Stimulated activated CD4-positive, alpha-beta T cell treated with anti-CD3 and anti-CD28 coated beads, Interleukin-2, amount 100 ng/mL, for 4 hours (primary cell): ENCODE measurements around the gene SH3BP4.

ENCODE experiments used
- DNase-seq: peaks from one replicate; pipeline ENCODE4 v3.0.0-alpha.2; 2020; ENCODE audit warnings: low read depth

Gene SH3BP4

DNA sequence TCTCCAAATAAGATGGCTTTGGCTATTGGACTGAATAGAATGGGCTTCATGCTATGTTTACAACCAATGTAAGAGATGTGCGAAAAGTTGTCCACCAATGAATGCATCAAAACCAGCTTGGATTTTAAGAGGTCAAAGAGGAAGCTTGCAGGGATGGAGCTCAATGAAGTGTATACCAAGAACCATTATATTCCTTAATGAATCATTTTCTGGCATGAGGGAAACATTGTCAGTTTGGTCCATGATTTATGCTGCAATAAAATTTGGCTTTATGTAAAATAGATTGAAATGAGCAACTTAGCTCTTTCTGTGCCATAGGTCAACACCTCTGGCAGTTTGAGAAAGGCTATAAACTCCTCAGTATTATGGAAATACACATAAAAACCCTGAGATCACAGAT is 107.3 kb downstream of the SH3BP4 start:
- DNase-seq: no peak

DNA sequence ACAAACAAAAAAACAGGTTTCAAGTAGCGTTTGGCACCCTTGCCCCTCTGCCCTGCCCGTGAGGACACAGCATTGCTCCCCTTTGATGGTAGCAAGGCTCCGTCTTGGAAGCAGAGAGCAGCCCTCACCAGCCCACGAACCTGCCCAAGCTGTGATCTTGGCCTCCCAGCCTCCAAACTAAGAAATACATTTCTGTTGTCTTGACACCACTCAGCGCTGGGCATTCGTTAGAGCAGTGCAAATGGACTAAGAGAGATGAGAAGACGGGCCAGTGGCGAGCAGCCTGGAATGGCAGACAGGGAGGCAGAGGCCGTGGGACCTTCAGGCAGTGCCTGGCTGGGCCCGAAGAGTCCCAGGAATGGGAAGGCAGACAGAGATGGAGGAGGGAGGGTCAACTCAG is 109.8 kb downstream of the SH3BP4 start:
- DNase-seq: no peak

DNA sequence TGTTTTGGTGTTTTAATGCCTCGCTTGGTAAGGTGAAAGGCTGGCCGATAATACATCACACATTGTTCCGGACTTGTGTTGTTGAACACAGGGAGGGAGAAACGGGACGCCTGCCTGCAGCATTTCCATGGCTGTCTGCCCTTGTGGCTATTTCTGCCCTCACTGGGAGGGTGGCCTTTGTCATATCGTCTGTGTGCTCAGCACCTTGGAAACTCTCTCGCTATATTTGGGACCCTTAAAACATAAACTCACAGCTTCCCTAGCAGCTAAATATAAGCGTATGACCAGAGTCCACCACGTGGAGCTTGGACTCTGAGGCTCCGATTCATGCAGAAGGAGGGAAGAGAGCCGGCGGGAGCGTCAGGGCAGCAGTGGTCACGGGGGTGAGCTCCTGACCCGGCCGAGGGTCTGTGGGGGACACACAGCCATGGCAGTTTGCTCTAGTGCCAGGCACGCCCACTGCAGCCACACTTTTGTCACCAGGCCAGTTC is 111.7 kb downstream of the SH3BP4 start:
- no peak for DNase-seq

DNA sequence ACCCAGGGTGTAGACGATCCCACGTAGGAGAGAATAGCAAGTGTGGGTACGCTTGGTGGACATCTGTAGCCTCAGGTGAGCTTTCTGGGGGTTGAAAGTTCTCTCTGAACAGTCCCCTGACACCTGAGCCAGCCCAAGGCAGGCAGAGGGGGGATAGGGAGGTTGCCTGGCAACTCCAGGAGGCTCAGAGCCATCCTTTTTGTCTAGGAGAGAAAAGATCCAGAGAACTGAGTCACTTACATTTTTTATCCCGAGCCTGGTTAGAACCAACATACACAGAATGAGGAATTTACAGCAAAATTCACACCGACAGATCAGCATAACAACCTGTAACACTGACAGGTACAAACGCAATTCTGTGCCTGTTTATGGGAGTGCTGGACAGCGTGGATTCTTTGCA is 113.2 kb downstream of the SH3BP4 start:
- no peak for DNase-seq

DNA sequence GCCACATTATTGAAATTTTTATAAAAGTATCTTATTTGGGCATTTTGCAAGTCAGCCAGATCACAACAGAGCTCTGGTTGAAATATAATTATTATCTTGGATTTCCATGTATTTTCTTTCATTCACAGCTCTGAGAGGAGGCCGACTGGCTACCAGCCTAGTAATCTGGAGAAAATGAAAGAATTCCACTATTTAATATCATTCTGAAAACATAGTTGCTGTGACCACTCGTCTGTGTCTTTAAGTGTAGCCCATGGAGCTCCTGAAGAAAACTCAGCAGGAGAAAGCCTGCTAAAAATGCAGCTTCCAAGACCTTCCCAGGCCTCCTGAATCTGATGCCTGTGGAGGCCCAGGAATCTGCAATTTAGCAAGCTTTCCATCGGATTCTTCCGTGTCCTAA is 114.7 kb downstream of the SH3BP4 start:
- no peak for DNase-seq

DNA sequence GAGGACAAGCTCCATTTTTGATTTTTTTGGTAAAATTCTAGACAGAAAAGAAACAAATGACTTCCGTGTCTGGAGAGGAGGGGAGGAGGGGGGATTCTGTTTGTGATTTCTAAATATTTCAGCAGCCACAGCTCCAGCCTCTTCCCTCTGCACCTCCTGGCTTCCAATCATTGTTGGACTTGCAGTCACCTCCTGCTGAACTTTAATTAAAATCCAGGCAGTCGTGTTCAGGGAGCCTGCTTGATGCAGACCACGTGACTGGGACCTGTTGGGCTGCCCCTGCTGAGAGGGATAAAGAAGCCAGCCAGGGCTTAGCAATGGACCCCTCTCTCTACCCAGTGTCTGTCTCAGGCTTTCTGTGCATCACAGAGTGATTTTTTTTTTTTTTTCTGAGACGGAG is 115.1 kb downstream of the SH3BP4 start:
- no peak for DNase-seq

DNA sequence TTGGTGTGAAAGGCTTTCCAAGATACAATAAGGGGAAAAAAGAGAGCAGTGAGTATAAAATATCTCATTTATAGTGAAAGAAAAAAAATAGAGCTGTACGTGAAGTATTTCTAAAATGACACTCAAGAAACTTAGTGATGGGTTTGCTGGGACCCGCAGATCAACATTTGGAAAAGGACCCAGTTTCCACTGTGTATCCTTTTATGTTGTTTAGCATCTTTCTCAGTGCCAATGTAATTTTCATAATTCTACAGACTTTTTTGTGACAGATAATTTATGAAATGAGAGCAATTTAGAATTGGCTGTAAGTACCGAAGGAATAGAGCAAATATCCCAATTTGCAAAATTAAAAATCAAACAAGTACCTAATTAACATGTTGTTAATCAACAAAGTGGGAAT is 116.9 kb downstream of the SH3BP4 start:
- no peak for DNase-seq

DNA sequence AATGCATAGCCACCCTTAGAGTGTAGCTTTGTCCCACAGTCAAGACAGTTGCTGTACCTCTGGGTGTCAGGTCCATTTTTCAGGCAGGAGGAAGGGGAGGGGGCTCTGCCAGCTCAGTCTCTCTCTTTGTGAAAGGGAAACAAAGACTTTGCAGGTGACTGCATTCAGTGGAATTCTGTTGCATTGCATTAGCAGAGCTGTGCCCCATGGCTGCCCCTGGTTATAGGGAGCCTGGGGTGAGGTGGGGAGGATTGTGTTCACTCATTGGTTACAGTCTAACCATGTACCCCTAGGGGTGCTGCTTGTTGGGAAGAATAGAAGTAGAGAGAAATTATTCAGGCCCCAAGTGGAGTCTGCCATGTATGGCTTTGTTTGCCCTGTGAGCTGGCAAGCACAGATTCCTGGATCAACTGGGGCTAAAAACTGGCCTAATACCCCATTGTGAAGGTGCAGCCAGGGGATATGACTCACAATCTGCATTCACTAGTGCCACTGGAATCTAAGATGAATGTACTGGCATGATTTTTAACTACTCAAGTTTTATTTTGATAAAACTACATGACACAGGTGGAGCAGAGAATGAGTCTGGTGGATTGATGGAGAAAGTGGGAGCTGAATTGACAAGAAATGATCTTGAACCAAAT is 118.4 kb downstream of the SH3BP4 start:
- DNase-seq: no peak

DNA sequence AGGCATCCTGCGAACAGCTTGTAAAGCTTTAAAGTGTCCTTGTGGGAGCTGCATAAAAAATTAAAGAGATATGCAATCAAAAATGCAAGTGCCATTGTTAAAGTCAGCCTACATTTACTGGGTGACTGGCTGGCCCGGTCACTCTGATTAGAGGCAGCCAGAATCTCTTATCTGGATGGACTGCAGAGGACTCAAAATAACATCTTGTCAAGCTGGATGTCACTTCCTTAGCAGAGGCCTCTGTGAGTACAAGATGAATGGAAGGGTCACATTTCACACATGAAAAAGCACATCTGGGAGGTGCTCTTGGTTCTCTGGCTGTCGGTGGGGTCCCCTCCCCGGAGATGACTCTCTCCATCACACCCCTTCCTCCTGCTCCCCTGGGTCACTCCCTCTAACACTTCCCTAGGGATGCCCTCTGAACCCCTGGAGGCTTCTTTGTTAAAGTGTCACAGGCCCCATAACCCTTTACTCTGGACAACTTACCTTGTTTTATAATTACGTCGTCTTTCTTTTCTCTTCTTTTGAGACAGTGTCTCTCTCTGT is 122.1 kb downstream of the SH3BP4 start:
- DNase-seq: no peak

DNA sequence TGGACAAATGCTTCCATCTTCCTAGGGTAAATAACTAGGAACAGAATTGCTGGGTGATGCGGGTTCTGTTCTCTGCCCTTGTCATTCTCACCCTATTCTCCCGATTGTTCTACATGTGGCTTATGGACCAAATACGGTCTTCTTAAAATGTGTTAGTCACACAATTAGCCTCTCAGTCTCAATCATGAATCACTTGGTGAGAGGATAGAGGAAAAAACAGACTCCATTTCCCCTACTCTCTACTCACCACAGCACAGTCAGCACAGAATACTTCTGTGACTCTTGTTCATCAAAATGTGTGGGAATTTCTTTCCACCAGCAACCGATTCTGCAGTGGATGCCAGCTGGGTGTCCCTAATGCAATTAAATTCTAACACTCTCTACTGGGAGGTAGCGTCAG is 125.2 kb downstream of the SH3BP4 start:
- no peak for DNase-seq

DNA sequence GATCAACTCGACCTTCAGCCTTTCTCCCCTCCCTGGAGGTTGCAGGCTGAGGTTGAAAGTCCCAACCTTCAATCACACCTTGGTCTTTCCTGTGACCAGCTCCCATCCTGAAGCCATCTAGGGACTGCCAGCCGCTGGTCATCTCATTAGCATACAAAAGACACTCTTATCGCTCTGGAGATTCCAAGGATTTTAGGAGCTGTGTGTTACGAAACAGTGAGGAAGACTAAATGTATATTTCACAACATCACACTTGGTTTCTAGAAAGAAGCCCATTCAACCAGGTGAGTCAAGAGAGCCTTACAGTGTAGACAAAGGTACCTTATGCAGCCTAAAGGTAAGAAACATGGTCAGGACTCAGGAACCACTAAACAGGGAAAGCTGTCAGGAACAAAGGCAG is 126.4 kb downstream of the SH3BP4 start:
- no peak for DNase-seq

DNA sequence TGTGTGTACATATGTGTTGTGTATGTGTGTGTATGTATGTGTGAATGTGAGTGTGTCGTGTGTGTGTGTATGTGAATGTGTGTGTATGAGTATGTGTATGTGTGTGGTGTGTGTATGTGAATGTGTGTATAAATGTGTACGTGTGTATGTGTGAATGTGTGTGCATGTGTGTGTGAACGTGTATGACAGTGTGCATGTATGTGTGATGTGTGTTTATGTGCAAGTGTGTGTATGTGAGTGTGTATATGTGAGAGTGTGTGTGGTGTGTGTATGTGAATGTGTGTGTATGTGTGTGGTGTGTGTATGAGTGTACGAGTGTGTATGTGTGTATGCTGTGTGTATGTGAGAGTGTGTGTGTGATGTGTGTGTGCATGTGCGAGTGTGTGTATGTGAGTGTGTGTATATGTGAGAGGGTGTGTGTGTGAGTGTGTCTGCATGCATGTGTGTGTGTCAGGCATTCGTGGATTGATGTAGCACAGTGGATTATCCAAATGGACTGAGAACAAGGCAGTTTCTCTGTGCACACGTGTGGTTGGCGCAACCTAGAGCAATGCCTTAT is 127.2 kb downstream of the SH3BP4 start:
- no peak for DNase-seq

DNA sequence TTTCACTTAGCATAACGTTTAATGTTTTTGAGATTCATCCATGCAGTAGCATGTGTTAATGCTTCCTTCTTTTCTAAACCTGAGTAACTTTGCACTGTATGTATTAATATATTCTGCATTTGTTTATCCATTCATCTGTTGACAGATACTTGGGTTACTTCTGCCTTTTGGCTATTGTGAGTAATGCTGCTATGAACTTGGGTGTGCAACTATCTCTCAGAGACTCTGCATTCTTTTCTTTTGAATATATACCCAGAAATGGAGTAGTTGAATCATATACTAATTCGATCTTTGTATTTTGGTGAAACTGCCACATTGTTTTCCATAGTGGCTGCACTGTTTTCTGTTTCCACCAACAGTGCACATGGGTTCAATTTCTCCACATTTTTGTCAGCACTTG is 128.3 kb downstream of the SH3BP4 start:
- DNase-seq: no peak

DNA sequence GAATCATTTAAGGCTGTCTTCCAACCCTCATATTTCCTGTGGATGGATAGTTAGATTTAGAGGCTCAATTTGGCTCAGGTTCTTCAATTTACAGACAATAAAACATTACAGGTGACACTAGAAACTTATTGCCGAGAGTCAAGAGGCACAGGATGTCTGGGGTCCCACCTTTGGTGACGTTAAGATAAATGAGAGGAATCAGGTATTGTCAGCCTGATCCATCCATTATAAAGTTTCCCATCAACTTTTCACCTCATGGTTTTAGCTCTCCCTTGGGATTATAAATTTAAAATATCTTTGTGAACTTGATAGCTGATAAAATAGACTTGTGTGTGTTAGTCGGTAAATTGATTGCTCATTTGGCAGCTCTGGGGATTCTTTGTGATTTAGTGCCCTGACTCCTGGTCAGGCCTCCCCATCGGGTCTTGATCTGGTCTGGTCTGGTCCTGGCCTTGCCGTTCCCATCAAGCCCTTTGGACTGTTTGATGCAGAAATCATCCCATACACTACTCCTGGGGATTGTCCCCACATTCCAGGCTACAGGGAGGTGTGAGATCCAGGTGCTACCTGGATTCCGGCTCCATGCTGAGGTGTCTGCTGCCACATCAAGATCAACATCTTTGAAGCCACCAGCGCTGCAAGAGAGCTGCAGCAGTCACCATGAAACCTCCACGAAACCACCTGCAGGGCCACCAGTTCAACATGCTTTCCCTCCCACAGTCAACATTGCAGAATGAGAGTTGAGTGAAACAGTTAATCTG is 130.9 kb downstream of the SH3BP4 start:
- DNase-seq: no peak

DNA sequence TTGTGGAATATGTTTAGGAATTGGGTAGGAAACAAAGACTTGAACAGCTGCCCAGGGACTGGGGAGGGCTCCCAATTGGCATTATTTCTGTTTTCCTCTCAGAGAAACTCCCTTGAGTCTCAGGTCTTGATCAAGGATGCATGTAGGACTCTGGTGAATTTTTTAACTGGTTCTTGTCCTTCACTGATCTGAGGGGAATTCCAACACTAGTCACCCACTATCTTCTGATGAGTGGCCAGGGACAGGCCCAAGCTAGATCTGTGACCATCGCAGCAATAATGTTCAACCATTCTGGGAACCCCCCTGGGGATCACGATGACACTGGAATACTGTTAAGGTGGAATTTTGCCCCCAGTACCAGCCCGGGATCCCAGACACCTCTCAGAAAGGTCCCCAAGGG is 132.0 kb downstream of the SH3BP4 start:
- DNase-seq: no peak

DNA sequence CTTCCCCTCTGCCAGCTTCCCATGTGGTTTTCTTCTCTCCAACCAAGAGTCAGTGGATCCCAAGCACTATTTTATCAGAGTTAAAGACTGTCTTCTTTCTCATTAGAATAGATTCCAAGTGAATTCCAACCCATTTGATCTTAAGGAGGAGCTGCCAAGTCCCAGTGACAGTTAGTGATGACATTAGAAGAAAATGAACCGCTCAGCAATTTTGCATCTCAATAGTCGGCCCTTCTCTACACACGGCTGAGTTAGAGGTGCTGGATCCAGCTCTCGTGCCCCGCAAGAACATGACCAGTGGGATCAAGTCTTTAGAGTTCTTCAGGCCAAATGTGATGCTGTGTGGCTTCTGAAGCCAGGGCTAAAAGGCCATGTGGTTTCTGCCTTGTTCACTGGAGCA is 132.6 kb downstream of the SH3BP4 start:
- no peak for DNase-seq

DNA sequence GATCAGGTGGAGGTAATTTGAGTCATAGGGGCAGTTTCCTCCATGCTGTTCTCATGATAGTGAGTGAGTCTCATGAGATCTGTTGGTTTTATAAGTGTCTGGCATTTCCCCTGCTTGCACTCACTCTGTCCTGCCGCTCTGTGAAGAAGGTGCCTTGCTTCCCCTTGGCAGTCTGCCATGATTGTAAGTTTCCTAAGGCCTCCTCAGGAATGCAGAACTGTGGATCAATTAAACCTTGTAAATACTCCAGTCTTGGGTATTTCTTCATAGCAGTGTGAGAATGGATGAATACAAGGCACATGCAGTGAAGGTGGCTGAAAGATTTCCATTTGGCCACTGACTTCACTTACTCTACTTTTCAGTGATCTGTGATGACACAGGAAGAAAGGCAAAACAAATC is 133.7 kb downstream of the SH3BP4 start:
- no peak for DNase-seq

DNA sequence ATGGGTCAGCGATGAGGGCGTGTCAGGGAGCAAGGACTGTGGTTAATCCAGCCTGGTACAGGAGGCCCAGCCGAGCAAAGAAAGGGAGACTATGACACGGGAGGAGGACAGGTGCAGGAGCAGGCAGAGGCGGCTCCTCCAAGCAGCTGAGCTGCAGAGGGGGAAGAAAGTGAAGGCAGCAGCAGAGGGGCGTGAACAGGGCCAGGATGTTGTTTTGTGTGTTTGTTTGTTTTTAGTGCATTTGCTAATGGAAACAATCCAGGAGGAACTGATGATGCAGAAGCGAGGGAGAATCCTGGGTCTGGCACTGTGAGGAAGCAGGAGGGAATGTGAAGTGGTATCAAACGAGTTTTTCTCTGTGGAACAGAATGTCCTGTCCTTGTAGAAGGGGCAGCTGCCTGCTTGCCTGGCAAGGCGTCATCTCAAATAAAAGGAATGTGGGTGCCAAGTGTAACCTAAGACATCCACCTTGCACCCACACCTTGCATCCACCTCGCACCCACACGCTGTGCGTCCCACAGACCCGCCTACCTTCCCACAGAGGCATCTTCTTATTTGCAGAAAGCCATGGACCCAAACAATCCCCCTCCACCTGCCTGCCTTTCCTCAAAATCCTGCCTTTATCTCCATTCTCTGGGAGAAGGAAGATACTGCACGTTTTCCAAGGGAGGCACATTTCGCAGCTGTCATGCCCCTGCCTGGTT is 134.8 kb downstream of the SH3BP4 start:
- DNase-seq: no peak

DNA sequence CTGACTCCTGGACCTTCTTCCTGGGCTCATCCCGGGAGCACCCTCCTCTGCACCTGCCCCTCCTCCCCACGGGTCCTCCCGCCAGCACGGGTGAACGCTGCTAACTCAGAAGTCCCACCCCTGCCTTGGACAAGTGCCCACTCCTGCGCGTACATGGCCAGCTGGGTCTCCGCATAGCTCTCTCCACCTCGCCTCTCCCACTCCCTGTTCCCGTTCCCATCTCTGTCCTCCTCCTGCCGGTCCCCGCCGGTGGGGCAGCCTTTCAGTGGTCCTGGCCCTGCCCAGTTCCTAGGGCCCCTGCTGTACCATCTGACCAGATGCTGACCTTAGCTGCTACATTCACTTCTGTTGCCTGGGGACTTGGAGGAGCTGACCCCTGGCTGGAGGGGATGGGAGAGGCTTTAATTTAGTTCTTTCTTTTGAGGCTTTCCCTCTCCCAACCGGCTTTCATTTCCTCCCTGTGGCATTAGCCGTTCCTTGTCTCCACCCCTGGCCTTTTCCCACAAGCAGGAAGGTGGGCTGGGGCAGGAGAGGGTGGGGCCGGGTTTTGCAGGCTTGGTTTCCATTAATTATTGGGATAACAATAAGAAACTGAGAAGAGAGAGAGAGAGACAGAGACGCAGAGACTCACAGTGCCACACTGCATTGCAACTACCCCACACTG is 136.1 kb downstream of the SH3BP4 start:
- DNase-seq: no peak

DNA sequence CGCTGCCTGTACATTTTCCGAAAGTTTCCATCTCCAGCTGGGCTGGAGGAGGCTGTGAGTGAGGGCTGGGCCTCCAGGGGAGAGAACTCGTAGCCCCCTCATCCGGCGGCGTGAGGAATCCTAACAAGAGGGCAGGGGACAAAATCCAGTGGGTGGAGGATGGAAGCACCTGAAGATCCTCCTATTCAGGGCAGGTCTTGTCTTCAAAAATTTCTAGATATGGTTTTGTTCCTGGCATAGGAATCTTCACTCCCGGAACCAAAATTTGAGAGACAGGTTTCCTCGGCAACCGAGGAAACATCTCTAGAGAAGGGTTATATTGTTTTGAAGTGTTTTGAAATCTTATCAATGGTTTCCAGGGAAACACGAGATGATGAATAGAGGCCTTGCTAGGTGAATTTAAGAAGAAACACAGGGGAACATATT is 136.7 kb downstream of the SH3BP4 start:
- no peak for DNase-seq

DNA sequence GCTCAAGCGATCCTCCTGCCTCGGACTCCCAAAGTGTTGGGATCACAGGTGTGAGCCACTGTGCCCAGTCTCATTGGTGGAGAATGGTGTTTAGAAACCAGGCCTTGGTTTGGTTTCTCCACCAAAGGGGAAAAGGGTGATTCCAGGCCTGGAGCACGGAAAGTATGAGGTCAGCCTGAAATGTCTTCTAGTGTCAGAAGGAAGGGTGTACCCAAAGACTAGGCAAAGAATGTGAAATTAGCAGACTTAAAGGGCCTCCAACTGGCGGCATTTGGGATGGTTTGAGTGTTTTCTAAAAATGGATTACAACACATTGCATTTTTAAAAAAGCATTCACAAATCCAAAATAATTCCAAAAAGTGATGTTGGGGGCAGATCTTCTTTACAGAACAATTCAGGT is 139.6 kb downstream of the SH3BP4 start:
- DNase-seq: no peak

DNA sequence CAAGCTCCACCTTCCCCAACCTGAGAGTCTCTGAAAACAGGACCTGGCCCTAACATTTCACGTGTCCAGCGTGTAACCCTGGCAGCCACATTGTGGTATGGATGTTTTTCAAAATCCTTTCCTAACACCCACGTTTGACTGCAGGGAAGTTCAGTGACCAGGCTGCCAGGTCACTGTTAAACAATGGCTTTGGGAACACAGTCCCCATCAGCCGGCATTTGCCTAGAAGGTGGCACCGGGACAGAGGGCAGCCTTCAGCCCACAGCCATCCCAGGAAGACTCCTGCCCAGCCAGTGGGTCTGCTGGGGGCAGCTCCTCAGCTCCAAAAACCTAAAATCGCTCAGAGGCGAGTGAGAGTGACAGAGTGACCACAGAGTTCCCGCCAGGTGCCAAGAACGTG is 140.2 kb downstream of the SH3BP4 start:
- no peak for DNase-seq
